NCI-H1092 treated with DMSO at 0.1 percent for 48 hours (cell line): ENCODE measurements around the gene HAUS8.
"Not testable (repeated sequence)": the region's sequence is repeated elsewhere in the genome, so short reads cannot be mapped to it uniquely, and the experiment has no call there.

Experiments
- DNase-seq: peaks from one replicate; lab custom pipeline; 2025; lab: John Stamatoyannopoulos, UW

The HAUS8 gene

DNA sequence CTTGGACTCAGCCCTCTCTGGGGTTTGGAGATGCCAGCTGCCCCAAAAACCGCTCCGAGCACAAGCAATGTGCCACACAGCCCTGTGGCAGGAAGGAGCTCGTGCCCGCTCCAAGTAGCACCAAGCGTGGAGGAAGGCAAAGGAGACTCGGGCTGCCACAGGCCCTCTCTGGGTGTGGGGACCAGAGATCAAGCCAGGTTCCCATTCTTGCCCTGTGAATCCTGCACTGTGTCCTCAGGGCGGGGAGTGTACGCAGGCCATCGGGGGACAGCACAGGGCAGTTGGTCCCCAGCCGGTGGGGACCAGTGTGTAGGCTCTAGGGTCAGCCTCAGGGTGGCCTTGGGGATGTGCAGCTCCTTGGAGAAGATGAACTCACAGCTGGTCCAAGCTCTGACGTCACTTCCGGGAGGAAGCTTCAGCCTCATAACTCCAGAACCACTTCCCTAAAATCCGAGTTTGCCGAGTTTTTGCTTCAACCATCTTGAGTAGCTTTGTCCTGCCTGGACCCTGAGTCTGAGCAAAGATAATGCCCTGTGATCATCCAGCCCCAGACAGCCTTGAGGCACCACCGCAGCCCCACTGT, 39.3 kb downstream of the HAUS8 start:
- DNase-seq = no peak

DNA sequence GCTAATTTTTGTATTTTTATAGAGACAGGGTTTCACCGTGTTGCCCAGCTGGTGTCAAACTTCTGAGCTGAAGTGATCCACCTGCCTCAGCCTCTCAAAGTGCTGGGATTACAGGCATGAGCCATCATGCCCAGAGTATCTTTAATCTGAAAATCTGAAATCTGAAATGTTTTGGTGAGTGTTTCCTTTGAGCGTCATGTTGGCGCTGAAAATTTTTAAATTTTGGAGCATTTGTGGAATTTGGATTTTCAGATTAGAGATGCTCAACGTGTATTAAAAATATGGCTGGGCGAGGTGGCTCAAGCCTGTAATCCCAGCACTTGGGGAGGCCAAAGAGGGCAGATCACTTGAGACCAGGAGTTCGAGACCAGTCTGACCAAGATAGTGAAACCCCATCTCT, 43.5 kb downstream of the HAUS8 start:
- no peak for DNase-seq

DNA sequence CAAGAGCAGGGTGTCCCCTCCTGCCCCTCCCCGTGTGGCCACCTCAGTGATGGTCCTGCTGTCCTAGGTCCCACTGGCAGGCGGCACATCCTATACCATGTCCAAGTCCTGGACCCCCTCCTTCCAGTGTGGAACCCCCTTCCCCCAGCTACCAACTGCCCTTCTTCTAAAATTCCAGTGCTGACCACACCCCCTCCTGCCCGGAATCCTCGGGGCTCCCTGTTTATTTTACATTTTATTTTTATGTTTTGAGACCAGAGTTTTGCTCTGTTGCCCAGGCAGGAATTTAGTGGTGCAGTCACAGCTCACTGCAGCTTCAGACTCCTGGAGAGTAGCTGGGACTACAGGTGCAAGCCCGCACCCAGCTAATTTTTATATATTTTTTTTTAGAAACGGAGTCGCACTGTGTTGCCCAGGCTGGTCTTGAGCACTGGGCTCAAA, 47.7 kb downstream of the HAUS8 start:
- DNase-seq = no peak

DNA sequence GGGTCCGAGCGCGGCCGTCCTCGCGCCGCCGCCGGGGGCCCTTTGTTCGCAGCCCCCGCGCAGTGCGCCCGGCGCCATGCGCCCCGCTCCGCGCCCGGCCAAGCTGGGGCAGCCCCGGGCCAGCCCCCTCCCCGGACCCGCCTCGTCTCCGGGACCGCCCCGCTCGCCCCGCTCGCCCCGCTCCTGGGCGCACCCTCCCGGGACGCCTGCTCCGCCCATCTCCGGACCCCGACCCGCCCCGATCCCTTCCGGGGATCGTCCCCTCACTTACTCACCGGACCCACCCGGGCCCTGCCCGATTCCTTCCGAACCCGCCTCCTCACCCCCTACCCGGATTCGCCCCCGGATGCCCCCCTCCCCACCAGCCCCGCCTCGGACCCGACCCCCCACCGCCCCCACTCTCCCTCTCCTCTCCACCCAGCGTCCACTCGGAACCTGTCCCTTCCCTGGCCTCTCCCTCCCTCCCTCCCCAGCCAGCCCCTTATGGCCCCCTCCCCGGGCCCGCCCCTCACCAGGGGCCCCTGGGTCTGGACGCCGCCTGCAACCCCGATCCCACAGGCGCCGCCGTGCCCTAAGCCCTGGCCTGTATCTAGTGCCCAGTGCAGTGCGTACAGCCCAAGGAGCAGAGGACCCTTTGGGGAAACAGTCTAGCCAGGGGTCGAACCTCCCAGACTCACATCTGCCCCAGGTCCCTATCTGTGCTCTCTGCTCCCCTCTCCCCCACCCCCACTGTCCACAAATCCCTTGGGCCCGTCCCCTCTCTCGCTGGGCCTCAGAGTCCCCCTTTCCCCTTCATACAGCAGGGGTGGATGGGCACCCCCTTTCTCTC, 48.3 kb downstream of the HAUS8 start, which contains the start of gene CPAMD8:
Gene CPAMD8 (minus strand): TSS at position 105 of the 829 bp plus-strand sequence. CDS start 168 bp downstream, outside the sequence.
- DNase-seq = no peak

DNA sequence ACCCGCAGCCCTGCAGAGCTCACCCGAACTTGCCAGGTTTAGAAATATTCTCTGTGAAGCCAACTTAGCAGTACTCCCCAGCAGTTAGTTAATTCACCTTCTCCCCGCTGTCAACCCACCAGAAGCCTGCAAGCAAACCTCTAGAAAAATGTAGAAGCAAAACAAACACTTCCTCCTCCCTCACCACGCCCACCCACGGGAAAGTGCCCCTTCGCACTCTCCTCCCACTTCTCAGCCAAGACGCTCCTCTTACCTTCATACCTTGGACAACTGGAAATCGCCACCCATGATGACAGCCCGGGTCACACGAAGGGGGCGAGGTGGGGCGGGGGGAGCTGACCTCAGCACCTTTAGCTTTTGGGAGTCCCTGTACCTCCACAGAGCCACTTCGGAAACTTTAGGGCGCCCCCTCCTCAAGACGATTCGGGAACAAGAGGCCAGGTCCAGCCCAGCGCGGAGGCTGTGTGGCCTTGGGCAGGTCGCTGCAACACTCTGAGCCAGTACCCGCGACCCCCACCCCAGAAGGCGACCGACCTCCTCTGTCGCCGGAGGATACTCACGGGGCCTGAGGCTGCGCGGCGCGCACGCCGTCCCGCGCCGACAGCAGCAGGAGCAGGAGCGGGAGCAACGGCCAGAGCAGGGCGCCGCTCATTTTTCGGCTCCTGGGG, 49.1 kb downstream of the HAUS8 start:
- no peak for DNase-seq

DNA sequence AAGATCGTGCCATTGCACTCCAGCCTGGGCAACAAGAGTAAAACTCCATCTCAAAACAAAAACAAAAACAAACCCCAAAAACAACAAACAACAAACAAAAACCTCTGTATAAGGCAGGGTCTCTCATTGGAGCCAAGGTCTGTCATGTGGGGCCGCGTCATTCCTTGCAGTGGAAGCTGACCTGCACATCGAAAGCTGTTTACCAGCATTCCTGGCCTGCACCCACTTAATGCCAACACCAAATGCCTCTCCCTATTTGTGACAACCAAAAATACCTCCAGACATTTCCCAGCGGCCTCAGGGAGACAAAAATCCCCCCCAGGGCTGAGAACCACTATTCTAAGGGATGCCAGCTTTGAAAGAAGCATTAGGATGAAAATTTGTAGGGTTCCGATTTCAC, 49.9 kb downstream of the HAUS8 start:
- DNase-seq = no peak

DNA sequence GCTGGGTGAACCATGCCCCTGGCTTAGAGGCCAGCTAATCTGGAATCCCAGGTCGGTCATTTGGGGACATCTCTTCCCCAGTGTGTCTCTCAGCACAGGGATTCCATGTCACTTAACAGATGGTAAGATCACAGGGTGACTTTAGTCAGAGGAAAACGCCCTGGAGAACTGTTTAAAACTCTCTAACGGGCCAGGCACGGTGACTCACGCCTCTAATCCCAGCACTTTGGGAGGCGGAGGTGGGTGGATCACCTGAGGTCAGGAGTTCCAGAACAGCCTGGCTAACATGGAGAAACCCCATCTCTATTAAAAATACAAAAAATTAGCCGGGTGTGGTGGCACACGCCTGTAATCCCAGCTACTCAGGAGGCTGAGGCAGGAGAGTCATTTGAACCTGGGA, 50.3 kb downstream of the HAUS8 start:
- DNase-seq = not testable (repeated sequence)

DNA sequence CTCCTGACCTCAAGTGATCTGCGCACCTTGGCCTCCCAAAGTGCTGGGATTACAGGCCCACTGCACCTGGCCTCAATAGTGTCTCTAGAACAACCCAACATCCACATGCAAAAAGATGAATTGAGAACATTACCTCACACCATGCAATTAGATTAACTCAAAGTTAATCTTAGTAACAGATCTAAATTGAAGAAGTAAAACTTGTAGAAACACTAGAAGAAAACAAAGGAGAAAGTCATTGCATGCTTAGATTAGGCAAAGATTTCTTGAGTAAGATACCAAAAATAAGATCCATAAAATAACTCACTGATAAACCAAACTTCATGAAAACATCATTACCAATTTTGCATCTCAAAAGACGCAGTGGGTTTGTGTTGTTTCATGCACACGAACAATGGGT, 51.4 kb downstream of the HAUS8 start:
- DNase-seq = no peak

DNA sequence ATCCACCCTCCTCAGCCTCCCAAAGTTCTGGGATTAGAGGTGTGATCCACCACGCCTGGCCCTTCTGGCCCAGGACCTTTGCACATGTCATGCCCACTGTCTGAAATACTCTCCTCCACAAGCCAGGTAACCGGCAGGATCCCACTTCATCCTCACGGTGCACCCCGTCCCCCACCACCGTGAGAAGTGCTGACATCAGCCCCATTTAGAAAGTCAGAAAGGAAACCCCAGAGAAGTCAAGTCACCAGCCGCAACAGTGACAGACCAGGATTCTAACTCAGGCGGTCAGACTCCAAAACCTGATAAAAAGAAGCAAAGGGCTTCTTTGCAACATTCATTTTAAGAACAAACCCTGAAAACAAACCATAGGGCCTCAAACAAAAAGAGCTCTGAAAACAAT, 52.5 kb downstream of the HAUS8 start:
- DNase-seq = no peak

DNA sequence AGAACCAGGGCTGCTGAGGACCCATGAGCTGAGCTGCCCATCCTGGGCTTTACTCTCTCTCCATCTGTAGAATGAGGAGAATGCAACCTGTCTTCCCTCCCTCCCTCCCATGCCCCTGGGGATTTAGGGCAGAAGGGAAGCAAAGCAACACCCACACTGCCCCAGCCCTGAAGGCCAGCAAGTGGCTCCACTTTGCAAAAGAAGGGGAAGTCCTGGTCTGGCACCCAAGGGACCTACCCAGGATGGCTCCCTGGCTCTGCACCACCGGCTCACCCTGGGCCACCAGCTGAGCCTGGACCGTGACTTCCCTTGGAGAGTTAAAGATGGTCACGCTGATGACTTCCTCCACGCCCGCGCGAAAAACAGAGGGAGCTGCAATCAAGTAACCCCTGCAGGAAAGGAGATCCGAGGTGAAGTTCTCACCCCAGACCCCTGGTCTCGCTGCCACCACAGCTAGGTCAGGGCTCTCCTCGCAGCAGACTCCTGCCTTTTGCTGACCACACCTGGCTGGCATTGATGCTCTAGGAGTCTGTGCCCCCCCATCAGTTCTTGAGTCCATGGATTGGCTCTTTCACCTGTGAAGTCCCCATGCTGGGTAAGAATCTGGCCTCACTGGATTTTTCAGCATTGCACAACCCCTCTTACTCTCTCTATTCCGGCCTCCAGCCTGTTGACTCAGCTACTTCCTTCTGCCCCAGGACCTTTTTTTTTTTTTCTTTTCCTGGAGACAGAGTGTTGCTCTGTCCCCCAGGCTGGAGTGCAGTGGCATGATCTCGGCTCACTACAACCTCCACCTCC, 53.3 kb downstream of the HAUS8 start:
- no peak for DNase-seq

DNA sequence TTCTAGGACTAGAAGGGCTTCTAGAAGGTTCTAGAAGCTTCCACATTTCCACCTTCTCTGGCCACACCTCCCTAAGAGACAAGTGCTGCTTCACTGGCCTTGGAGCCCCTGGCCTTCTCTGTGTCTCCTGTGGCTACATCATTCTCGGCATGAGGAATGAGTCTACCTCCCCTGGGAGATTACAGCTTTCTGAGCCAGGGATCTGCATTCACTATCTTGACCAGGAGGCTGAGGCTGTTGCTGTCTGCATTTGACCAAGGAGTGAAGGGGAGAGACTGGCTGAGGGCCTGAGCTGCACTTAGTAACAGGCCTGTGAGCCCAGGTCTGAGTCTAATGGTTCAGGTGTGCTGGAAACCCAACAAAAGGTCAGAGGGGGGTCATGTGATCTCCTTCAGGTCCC, 53.9 kb downstream of the HAUS8 start:
- DNase-seq = no peak

DNA sequence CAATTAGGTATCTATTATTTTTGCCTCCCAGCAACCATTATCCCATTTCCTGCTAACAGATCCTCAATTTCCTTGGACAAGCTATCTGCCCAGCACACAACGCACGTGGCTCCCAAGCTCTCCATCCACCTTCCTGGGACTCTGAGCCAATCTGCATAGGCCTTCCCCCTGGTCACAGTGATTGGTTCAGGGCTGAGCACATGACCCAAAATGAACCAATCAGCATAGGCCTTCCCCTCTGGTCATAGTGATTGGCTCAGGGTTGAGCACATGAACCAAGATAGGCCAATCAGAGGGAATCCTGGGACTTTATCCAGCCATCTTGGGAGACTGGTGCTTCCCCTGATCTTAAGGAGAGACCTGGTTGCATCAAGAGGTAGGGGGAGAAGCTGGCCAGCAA, 54.4 kb downstream of the HAUS8 start:
- DNase-seq = no peak

DNA sequence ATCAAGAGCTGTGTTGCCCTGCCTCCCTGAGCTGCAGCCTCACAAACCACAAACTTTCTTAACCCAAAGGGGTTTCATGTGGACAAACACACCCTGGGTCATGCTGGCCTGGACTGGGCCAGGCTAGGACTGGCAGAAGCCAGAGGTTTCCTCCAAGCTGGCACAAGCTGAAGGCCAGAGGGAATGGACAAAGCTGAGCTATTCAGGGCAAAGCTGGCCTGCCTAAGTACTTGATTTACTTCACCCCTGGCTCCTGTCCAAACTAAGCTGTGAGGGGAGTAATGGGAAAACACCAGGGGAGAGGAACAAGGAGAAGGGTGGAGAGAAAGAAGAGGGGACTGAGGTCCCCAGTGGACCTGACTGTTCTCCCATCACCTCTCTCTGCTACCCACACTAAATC, 54.9 kb downstream of the HAUS8 start:
- DNase-seq = no peak

DNA sequence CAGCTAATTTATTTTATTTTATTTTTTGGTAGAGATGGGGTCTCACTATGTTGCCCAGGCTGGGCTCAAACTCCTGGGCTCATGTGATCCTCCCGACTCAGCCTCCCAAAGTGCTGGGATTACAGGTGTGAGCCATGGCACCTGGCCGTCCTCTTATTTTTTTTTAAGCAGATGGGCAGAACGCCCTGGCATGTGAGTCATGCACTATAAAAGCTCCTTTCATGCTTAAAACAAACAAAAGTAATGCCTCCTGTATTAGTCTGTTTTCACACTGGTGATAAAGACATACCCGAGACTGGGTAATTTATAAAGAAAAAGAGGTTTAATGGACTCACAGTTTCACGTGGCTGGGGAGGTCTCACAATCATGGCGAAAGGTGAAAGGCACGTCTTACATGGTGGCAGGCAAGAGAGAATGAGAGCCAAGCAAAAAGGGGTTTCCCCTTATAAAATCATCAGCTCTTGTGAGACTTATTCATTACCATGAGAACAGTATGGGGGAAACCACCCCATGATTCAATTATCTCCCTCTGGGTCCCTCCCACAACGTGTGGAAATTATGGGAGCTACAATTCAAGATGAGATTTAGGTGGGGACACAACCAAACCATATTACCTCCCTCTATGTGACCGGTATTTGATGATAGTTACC, 60.9 kb downstream of the HAUS8 start:
- not testable (repeated sequence) for DNase-seq

DNA sequence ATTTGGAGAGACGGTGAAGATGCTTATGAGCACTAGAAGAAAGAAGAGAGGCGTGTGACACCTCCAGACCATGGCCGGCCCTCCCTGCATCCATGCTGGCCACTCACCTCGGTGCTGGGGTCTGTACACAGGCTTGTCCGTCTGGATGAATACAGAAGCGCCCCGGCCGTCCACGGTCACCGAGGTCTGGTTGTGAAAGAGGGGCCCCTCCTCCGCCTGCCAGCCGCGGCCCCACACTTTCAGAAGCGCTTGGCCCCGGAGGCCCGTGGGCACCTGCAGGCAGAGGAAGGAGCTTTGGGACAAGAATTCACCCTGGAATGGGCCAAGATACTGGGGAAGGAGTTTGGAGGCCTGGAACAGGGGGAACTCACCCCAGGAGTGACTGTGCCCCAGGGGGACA, 63.8 kb downstream of the HAUS8 start:
- no peak for DNase-seq

DNA sequence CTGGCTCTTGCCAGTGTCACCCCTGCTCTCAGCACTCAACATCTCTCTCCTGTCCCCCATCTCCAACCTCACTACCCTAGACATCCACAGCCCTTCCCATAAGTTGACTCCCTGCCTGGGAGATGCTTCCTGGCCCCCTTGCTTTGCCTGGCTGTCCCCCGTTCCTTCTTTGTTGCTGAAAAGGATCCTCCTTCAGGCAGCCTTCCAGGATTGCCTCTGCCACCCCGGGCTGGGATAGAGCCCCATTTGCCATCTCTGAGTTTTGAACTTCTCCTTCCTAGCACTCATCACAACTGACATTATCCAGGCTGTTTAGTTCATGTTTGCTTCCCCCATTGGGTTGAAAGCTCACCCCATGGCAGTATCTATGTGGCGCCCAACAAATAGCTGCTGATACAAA, 68.7 kb downstream of the HAUS8 start:
- DNase-seq = no peak

DNA sequence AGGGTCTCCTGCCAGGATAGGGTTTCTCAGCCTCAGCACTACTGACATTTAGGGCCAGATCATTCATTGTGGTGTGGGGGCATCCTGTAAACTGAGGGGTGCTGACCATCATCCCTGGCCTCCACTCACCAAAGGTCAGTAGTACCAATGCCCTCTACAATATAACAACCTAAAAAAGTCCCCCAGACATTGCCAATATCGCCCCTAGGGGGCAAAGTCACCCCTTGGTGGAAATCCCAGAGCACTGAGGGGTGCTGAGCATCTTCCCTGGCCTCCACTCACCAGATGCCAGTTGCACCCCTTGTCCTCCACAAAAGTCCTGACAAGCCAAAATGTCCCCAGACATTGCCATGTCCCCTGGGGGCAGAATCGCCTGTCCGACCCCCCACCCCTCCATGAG, 70.3 kb downstream of the HAUS8 start:
- no peak for DNase-seq

DNA sequence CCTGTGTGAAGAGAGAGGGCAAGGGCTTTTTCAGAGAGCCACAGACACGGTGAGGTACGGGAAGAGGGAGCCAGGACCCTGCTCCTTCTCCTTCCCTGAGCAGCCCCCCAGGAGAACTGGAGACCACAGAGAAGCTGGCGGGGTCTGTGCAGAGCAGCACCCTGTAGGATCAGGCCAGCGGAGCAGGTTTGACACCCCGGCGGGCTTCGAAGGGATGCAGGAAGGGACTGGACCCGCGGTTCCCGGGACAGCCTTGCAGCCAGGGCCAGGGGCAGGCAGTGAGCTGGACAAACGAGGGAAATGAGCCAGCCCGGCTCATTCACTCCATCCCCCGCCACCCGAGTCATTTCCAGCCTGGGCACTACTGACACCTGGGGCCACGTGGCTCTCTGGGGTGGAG, 70.9 kb downstream of the HAUS8 start:
- no peak for DNase-seq

DNA sequence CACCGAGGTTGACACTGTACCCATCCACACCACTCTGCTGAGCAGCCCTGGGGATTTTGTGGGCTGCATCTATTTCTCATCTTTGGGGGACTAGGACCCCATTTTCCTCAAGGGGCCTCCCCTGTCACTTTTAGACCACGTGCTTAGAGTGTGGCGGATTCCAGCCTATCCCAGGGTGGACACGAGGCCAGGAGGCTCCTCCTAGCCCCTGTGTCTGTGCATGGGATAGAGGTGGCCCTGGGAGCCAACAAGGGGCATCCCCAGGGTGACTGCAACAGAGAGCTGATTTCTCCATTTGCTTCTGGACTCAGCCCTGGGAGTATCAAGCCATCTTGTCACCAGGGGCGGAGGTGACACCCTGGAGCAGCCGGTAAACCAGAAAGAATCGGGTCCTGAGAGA, 72.8 kb downstream of the HAUS8 start:
- no peak for DNase-seq

DNA sequence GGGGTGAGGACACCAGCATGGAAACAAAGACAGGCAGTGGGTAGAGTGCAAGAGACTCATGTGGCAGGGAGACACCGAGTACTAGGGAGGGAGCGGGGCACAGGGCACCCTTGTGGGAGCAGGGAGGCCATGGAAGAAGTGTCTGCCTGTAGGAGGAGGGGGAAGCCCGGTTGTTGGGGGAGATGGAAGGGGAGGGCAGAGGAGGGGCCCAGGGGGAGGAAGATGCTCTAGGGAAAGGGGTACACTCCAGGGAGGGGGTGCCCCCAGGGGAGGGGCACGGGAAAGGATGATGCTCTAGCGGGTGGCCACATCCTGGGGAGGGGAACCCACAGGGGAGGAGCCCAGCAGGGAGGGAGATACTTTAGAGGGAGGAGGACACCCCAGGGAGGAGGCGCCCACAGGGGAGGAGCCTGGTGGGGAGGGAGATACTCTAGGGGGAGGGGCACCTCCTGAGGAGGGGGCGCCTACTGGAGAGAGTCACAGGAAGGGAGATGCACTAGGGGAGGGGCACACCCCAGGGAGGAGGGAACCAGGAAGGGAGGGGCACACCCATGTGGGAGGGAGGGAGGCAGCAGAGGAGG, 73.6 kb downstream of the HAUS8 start:
- no peak for DNase-seq
